NCI-H82 treated with DMSO at 0.1 percent for 48 hours (cell line): ENCODE data around the gene GLP2R.

Experiments
- DNase-seq: peaks from one replicate; lab custom pipeline; 2025; ENCODE audit not compliant: unreplicated experiment; lab: John Stamatoyannopoulos, UW

GLP2R gene

GRCh38 chr17:9811537-9811936 lies 14.2 kb upstream of the GLP2R start:
- no peak for DNase-seq

- DNase-seq, result no peak
Measured at GRCh38 chr17:9813166-9813565, 12.6 kb upstream of the GLP2R start.

GRCh38 chr17:9814337-9814945 lies 11.3 kb upstream of the GLP2R start:
- DNase-seq, result no peak

- DNase-seq, result no peak
Measured at GRCh38 chr17:9816472-9816871, 9.3 kb upstream of the GLP2R start.

- no peak for DNase-seq
Measured at GRCh38 chr17:9817086-9817485, 8.6 kb upstream of the GLP2R start.

GRCh38 chr17:9818760-9819159 lies 7.0 kb upstream of the GLP2R start:
- no peak for DNase-seq

DNA sequence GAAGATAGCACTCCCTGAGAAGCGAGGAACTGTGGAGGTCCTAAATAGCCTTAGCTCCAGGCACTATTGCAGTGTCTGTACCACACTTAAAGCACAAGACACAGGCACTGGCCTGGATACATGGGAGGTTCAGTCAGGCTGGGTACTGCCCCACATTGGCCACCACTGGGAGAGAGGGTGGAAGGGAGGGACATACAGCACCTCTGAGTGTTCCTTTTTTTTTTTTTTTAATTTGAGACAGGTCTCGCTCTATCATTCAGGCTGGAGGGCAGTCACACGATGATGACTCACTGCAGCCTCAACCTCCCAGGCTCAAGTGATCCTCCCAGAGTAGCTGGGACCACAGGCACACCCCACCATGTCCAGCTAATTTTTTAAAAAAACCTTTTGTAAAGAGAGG lies 5.3 kb upstream of the GLP2R start:
- no peak for DNase-seq

- peak; percentile 42 for DNase-seq
Measured at GRCh38 chr17:9821921-9822320, 3.8 kb upstream of the GLP2R start, which contains the start of gene GSG1L2. GSG1L2 (minus strand) TSS chr17:9822079; CDS start chr17:9822071, 8 bp downstream.

DNA sequence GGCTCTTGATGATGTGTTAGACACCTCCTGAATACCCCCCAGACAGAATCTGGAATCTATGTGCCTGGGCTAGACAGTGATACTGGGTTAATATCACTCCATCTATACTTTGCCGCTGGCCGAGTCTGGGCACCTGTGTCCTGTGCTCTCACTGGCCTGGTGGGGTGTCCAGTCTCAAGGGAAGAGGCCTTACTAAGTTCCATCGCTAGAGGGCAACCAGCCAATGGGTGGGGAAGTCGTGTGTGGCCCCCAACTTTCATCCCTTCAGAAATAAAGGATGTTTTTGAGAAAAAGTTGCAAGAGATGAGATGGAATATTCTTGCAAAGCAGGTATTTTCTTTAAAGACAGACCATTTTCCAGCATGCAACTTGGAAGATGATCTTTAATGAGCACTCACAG lies 1.6 kb upstream of the GLP2R start:
- DNase-seq, result no peak

GRCh38 chr17:9824797-9825338 lies 856 bp upstream of the GLP2R start:
- no peak for DNase-seq

- no peak for DNase-seq
Measured at GRCh38 chr17:9828296-9829295, 2.9 kb downstream of the GLP2R start.

DNA sequence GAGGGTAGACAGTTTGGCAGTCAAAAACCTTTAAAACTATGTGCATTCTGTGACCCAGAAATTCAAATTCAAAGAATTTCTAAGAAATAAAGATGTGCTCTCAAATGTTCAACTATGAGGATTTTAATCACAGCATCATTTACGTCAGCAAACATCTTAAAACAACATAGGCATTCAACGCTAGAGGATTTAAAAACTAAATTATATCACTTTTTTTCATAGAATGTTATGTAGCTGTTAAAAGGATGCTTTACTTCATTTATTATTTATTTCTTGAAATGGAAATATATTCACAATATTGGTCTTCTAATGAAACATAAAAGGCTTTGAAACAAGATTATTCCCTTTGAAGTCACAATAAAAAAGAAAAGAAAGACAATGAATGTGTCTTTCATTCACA lies 3.6 kb downstream of the GLP2R start:
- DNase-seq, result no peak

DNA sequence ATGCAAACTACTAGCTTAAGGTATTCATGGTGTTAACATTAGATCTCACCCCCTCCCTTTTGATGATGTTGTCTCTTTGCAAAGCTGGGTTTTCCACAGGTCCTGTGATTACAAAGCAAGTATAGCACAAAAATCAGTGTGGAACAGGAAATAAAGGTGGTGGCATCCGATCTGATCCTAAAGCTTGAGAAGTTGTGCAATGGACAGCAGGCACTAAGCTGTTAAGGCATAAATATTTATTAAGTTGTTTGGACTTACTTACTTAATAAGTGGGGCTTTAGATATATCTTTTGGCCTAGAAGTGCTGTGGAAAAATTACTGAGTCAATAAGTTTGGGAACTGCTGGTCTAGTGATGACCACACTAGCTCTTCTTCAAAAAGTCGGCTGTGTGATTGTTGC lies 5.0 kb downstream of the GLP2R start:
- no peak for DNase-seq

DNA sequence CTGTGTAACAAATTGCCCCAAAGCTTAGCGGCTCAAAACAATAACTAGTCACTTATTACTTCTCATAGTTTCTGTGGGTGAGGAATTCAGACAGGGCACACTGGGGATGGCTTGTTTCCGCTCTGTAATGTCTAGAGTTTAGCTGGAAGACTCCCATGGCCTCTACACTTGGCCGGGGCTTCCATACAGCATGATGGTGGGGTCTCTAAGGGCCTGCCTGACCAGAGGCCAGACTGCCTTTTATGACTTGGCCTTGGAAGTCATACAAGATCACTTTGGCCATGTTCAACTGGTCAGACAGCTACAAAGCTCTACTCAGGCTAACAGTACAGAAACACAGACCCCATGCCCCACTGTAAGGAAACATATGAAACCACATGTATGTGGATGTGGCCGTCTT lies 8.2 kb downstream of the GLP2R start:
- no peak for DNase-seq

- DNase-seq, result no peak
Measured at GRCh38 chr17:9837551-9838471, 12.1 kb downstream of the GLP2R start.

DNA sequence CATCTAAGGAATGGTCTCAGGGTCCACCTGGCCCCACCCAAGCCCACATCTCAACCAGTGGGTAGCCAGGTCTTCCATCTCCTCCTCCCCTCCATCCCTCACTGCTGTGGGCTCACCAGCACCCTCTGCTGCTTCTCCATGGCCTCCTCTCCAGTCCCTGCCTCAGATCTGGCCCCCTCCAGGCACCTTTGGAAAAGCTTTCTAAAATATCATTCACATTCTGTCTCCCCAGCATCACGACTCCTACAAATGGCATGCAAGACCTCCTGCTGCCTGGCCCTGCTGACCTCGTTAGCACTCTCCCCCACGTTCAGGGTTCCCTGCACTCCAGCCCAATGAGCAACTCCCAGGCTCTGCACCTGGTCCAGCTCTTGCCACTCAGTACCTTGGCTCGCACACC lies 13.7 kb downstream of the GLP2R start:
- DNase-seq, result no peak

- no peak for DNase-seq
Measured at GRCh38 chr17:9842057-9842758, 16.5 kb downstream of the GLP2R start.

GRCh38 chr17:9843152-9844010 lies 17.7 kb downstream of the GLP2R start:
- no peak for DNase-seq

GRCh38 chr17:9844153-9844552 lies 18.4 kb downstream of the GLP2R start:
- no peak for DNase-seq
